ENCODE results near the gene CUX1.
"Not testable (repeated sequence)": the region's sequence is repeated elsewhere in the genome, so short reads cannot be mapped to it uniquely, and the experiment has no call there.

Gene CUX1

GRCh38 chr7:101869901-101870290 lies 52.5 kb downstream of the CUX1 start:
- DNase-seq (ENCODE audit: low spot score), result no peak

- peak; percentile 47 for DNase-seq (ENCODE audit: low spot score)
These were observed 53.1 kb downstream of the CUX1 start for GRCh38 chr7:101870361-101871062.

- no peak for DNase-seq (ENCODE audit: low spot score)
These were observed 53.9 kb downstream of the CUX1 start for GRCh38 chr7:101871351-101871750.

- DNase-seq (ENCODE audit: low spot score), result no peak
These were observed 56.6 kb downstream of the CUX1 start for GRCh38 chr7:101874028-101874427.

- DNase-seq (ENCODE audit: low spot score), result no peak
These were observed 57.9 kb downstream of the CUX1 start for GRCh38 chr7:101875283-101875846.

- DNase-seq (ENCODE audit: low spot score), result no peak
These were observed 60.6 kb downstream of the CUX1 start for GRCh38 chr7:101877882-101878591.

- no peak for DNase-seq (ENCODE audit: low spot score)
These were observed 61.5 kb downstream of the CUX1 start for GRCh38 chr7:101878938-101879337.

GRCh38 chr7:101879565-101879964 lies 62.1 kb downstream of the CUX1 start:
- DNase-seq (ENCODE audit: low spot score), result no peak

- DNase-seq (ENCODE audit: low spot score), result no peak
These were observed 63.0 kb downstream of the CUX1 start for GRCh38 chr7:101880282-101881054.

- peak; percentile 96 for DNase-seq (ENCODE audit: low spot score)
These were observed 64.6 kb downstream of the CUX1 start for GRCh38 chr7:101882005-101882421.

- DNase-seq (ENCODE audit: low spot score), result peak; percentile 99
These were observed 65.5 kb downstream of the CUX1 start for GRCh38 chr7:101882595-101883564.

- DNase-seq (ENCODE audit: low spot score), result no peak
These were observed 67.5 kb downstream of the CUX1 start for GRCh38 chr7:101884671-101885596.

GRCh38 chr7:101885597-101885955 lies 68.2 kb downstream of the CUX1 start:
- DNase-seq (ENCODE audit: low spot score), result no peak

- DNase-seq (ENCODE audit: low spot score), result not testable (repeated sequence)
These were observed 69.9 kb downstream of the CUX1 start for GRCh38 chr7:101887352-101887751.

- DNase-seq (ENCODE audit: low spot score), result not testable (repeated sequence)
These were observed 71.1 kb downstream of the CUX1 start for GRCh38 chr7:101888564-101888963.

GRCh38 chr7:101890749-101891523 lies 73.5 kb downstream of the CUX1 start:
- no peak for DNase-seq (ENCODE audit: low spot score)

GRCh38 chr7:101891936-101892640 lies 74.7 kb downstream of the CUX1 start:
- peak; percentile 21 for DNase-seq (ENCODE audit: low spot score)

- no peak for DNase-seq (ENCODE audit: low spot score)
These were observed 76.1 kb downstream of the CUX1 start for GRCh38 chr7:101893341-101894082.
